GM19035 (cell line): ENCODE data around the gene ACBD6.
"Not testable (repeated sequence)": the region's sequence is repeated elsewhere in the genome, so short reads cannot be mapped to it uniquely, and the experiment has no call there.

Experiments
- ATAC-seq: cut with Tn5 transposase; IDR thresholded peaks from one replicate; pipeline ENCODE4 v1.9.1; 2021; ENCODE audit not compliant: unreplicated experiment

The ACBD6 gene

GRCh38 chr1:180494370-180494769 is 8.0 kb downstream of the ACBD6 start:
- ATAC-seq, result no peak

GRCh38 chr1:180489976-180490375 is 12.4 kb downstream of the ACBD6 start:
- no peak for ATAC-seq

GRCh38 chr1:180489313-180489712 is 13.1 kb downstream of the ACBD6 start:
- no peak for ATAC-seq

GRCh38 chr1:180488661-180489060 is 13.7 kb downstream of the ACBD6 start:
- no peak for ATAC-seq

- no peak for ATAC-seq
These were observed 16.3 kb downstream of the ACBD6 start for GRCh38 chr1:180486092-180486491.

- ATAC-seq, result no peak
These were observed 17.9 kb downstream of the ACBD6 start for GRCh38 chr1:180484490-180484889.

GRCh38 chr1:180482425-180483275 is 19.7 kb downstream of the ACBD6 start:
- no peak for ATAC-seq

- ATAC-seq, result no peak
These were observed 32.3 kb downstream of the ACBD6 start for GRCh38 chr1:180470031-180470430.

- no peak for ATAC-seq
These were observed 34.1 kb downstream of the ACBD6 start for GRCh38 chr1:180468311-180468710.

GRCh38 chr1:180462102-180462501 is 40.3 kb downstream of the ACBD6 start:
- ATAC-seq, result no peak

GRCh38 chr1:180461682-180462081 is 40.7 kb downstream of the ACBD6 start:
- not testable (repeated sequence) for ATAC-seq

GRCh38 chr1:180458807-180459206 is 43.6 kb downstream of the ACBD6 start:
- no peak for ATAC-seq

GRCh38 chr1:180456191-180456590 is 46.2 kb downstream of the ACBD6 start:
- no peak for ATAC-seq

- ATAC-seq, result no peak
These were observed 50.9 kb downstream of the ACBD6 start for GRCh38 chr1:180451504-180451903.

- ATAC-seq, result no peak
These were observed 57.9 kb downstream of the ACBD6 start for GRCh38 chr1:180444522-180444921.

- no peak for ATAC-seq
These were observed 62.0 kb downstream of the ACBD6 start for GRCh38 chr1:180440335-180440734.

GRCh38 chr1:180435566-180435965 is 66.8 kb downstream of the ACBD6 start:
- ATAC-seq, result no peak

- no peak for ATAC-seq
These were observed 68.5 kb downstream of the ACBD6 start for GRCh38 chr1:180433873-180434272.

- no peak for ATAC-seq
These were observed 70.7 kb downstream of the ACBD6 start for GRCh38 chr1:180431683-180432082.

GRCh38 chr1:180428782-180429695 is 73.3 kb downstream of the ACBD6 start:
- no peak for ATAC-seq

GRCh38 chr1:180425952-180426351 is 76.4 kb downstream of the ACBD6 start:
- ATAC-seq, result no peak
